H1 (cell line): ENCODE data around the gene GDPD5.
A peak's percentile ranks its signal among the peaks of the same experiment; 100 is the strongest.

Experiments
- POLR2A ChIP-seq, 2 experiments: IDR thresholded peaks; 1 replicate in 1 of 2; 2 replicates in 1 of 2; pipeline ENCODE4 v1.6.1; 2011; ENCODE audit warnings: low read depth in 2 of 2, low read length in 2 of 2, mild to moderate bottlenecking in 2 of 2; ENCODE audit errors: control extremely low read depth in 1 of 2
- POLR2AphosphoS5 ChIP-seq: IDR thresholded peaks from 2 replicates; pipeline ENCODE4 v1.6.1; 2011; ENCODE audit warnings: low read depth, low read length
- SUZ12 ChIP-seq: fragments of 200-600 bp; sonication (generic); IDR thresholded peaks from 2 replicates; pipeline ENCODE4 v1.6.1; 2012; ENCODE audit warnings: mild to moderate bottlenecking, inconsistent platforms, low read length, moderate library complexity, mixed read lengths
- TF ChIP-seq, protein P1 (sequence below), 3 experiments: IDR thresholded peaks; 1 replicate in 2 of 3; 2 replicates in 1 of 3; pipeline versions ENCODE4 v1.5.1 to v1.6.1; 2011; ENCODE audit warnings: low read length in 3 of 3, mild to moderate bottlenecking in 3 of 3, inconsistent platforms in 2 of 3, low read depth in 1 of 3, moderate library complexity in 1 of 3; ENCODE audit not compliant: insufficient read depth in 1 of 3; ENCODE audit errors: control extremely low read depth in 1 of 3

DNA sequence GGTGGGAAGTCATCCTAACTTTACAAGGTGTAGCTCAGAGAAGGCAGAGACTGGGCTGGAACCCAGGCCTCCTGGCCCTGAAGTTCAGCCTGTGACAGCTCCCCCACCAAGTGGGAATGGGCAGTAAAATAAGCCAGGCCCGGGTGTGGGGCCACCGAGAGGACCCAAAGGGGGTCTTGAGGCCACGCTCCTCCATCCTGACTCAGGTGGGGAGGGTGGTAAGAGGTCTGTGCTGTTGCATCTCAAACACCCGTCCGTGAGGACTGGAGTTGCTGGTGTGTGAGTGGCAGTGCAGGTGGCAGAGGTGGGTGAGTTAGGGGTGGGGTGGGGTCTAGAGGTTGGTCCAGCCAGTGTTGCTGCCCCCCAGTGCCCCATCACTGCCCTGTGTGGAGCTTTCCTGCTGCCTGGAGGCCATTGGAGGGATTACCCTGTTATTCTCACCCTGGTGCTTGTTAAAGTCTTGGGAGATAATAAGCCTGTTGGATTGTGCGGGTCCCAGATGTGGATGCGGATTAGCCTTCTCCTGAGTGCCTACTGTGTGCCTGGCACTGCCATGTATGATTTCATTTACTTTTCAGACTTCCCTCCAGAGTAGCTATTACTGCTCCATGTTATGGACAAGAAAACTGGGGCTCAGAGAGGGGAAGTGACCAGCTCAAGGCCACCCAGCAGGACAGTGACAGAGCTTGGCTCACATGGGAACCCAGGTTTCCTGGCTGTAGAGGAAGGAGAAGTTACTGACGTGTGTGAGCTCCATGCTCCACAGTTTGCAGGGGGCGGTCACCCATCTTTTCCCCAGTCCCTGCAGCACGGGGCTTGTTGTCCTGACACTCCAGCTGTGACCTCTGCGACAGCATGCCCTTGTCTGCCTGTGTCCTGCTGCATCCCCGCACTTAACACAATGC, 49.2 kb upstream of the GDPD5 start:
- TF ChIP-seq, protein P1, sequence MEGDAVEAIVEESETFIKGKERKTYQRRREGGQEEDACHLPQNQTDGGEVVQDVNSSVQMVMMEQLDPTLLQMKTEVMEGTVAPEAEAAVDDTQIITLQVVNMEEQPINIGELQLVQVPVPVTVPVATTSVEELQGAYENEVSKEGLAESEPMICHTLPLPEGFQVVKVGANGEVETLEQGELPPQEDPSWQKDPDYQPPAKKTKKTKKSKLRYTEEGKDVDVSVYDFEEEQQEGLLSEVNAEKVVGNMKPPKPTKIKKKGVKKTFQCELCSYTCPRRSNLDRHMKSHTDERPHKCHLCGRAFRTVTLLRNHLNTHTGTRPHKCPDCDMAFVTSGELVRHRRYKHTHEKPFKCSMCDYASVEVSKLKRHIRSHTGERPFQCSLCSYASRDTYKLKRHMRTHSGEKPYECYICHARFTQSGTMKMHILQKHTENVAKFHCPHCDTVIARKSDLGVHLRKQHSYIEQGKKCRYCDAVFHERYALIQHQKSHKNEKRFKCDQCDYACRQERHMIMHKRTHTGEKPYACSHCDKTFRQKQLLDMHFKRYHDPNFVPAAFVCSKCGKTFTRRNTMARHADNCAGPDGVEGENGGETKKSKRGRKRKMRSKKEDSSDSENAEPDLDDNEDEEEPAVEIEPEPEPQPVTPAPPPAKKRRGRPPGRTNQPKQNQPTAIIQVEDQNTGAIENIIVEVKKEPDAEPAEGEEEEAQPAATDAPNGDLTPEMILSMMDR (IDR thresholded peaks at IDR 0.05; ENCODE audit: control extremely low read depth in 1 of 3, insufficient read depth in 1 of 3, low read depth in 1 of 3, low read length in 3 of 3): peak; percentile 50 to 62 (median 52)
- TF ChIP-seq POLR2A (IDR thresholded peaks at IDR 0.05; ENCODE audit: control extremely low read depth in 1 of 2, low read depth in 2 of 2, low read length in 2 of 2) (no peak; a peak in 1 of 3 replicates), POLR2AphosphoS5 (peak; percentile 52), SUZ12 (no peak)
